Stimulated activated CD4-positive, alpha-beta T cell treated with anti-CD3 and anti-CD28 coated beads, Interleukin-15, amount 100 ng/mL, for 48 hours (primary cell): ENCODE measurements around the gene TRPV5.
"Not testable (repeated sequence)": the region's sequence is repeated elsewhere in the genome, so short reads cannot be mapped to it uniquely, and the experiment has no call there.

ENCODE experiments used
- DNase-seq, 2 donors: peaks; one replicate each; pipeline ENCODE4 v3.0.0-alpha.2; 2020; ENCODE audit warnings: low read depth in 2 of 2

Gene TRPV5

DNA sequence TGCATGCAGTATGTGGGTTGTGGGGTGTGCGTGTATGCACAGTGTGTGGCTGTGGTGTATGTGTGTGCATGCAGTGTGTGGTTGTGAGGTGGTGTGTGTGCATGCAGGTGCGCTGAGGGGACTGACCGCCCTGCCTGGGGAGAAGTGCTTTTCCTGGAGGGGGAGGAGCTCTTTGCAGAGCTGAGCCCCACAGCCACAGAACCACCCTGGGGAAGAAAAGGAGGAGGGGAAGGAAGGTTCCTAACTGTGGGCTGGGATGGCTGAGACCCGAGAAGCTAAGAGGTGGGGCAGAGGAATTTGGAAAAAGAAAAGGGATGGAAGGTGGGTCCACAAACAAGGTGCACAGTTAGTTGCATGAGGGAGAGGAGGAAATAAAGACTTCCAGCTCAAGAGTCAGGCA is at the start of gene TRPV5:
Gene TRPV5 (minus strand): TSS at position 123 of the 400 bp plus-strand sequence. CDS start 287 bp downstream, outside the sequence.
- no peak for DNase-seq

DNA sequence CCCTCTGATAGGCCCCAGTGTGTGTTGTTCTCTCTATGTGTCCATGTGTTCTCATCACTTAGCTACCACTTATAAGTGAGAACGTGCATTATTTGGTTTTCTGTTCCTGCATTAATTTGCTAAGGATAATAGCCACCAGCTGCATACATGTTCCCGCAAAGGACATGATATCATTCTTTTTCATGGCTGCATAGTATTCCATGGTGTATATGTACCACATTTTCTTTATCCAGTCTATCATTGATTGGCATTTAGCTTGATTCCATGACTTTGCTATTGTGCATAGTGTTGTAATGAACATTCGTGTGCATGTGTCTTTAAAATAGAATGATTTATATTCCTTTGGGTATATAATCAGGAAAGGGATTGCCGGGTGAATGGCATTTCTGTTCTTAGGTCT is 44.9 kb upstream of the TRPV5 start:
- DNase-seq: not testable (repeated sequence)

DNA sequence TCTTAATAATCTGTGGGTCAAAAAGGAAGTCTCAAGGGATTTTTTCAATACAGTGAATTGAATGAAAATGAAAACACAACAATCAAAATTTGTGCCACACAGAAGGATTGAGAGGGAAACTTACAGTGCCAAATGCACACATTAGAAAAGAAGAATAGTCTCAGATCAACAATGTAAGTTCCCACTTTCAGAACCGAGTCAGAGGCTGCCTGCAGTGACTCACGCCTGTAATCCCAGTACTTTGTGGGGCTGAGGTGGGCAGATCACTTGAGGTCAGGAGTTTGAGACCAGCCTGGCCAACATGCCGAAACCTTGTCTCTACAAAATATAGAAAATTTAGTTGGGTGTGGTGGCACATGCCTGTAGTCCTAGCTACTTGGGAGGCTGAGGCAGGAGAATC is 41.1 kb upstream of the TRPV5 start:
- no peak for DNase-seq

DNA sequence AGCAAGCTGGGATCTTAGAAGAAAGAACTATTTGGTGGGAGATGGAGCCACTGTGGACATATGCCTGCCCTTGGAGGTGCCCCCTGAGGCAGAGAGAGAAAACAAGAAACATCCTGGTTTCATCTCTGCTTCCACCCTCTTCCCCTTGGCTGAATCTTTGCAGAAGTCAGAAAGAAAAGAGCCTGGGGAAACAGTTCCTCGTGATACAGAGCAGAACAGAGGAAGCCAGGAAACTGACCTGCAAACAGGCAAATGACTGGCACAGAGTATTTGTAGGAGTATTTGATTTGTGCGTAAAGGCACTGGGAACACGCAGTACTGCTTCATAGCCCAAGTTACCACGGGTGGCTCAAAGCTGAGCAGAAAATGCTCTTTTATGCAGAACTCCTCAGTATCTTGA is 35.6 kb upstream of the TRPV5 start:
- no peak for DNase-seq

DNA sequence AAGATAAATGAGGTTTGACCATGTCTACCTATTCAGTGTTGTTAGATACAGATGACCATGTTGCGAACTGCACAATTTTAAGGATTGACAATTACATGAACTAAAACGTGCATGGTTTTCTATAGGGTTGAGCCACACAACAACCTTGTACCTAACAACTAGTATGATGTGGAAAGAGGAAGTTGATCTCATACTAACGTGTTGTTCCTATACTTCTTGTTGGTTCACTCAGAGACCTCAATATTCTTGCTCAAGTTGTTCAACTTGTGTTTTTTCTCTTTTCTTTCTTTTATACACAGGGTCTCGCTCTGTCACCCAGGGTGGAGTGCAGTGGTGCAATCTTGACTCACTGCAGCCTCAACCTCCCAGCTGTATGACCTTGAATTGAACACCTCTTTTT is 34.7 kb upstream of the TRPV5 start:
- DNase-seq: no peak

DNA sequence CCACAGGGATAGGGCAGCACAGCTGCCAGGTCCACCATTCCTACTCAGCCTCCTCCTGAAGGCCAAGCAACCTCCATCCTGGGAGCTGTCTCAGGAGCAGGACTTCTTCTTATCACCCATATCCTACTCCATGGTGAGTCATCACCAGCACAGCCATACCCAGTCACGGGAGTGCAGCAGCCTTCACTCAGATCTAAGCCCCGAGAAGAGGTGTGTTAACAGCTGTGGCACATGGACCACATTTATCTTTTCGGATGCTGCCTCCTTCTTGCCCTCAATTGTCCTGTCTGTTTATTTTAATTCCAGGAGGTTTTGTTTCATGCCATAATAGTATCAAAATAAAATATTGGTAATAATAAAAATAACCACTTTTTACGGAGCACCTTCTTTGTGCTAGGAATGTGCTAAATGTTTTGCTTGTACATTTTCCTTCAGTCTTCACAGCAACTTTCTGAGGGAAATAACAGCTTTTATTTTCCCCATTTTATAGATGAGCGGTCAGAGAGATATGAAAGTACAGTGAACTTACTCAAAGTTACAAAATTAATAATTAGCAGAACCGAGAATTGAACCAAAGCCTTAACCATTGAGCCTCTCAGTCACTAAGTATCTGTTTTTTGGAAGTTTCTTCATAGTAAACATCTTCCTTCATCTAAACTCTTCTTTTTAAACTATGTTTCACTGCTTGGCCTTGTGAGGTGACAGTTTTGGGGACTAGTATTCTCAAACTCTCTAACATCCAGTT is 31.1 kb upstream of the TRPV5 start:
- no peak for DNase-seq

DNA sequence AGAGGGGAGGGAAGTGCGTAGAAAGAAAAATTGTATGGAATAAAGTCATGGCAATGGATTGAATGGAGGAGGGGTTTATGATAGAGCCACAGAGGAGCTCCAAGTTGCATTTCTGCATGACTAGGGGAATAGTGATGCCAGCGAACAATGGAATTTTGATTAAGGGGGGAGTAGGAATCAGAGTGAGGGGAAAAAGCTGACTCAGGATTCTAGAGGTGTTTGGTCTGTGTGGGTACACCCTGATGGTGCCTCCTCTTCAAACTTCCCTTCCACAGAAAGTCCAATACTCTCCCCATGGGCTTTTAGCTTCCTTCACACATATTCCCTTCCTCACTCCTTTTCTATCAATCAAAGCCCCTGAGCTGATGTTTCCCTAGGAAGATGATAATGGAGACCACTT is 30.4 kb upstream of the TRPV5 start:
- no peak for DNase-seq

DNA sequence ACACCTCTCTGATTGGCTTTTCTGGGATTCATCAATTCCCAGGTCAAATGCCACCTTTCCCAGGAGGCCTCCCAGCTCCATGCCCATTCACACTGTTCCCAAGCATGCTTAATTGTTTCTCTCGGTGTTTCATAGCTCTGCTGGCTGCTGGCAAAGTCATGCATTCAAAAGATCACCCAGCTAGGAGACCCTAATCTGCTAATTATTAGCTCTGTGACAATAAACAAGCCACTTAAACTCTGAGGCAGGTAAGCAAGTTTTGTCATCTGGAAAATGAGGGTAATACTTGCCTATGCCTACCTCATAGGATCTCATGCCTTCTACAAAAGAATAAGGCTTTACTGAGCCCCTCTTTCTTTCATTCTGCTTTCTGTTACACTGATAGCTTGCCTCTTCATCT is 29.4 kb upstream of the TRPV5 start:
- DNase-seq: no peak

DNA sequence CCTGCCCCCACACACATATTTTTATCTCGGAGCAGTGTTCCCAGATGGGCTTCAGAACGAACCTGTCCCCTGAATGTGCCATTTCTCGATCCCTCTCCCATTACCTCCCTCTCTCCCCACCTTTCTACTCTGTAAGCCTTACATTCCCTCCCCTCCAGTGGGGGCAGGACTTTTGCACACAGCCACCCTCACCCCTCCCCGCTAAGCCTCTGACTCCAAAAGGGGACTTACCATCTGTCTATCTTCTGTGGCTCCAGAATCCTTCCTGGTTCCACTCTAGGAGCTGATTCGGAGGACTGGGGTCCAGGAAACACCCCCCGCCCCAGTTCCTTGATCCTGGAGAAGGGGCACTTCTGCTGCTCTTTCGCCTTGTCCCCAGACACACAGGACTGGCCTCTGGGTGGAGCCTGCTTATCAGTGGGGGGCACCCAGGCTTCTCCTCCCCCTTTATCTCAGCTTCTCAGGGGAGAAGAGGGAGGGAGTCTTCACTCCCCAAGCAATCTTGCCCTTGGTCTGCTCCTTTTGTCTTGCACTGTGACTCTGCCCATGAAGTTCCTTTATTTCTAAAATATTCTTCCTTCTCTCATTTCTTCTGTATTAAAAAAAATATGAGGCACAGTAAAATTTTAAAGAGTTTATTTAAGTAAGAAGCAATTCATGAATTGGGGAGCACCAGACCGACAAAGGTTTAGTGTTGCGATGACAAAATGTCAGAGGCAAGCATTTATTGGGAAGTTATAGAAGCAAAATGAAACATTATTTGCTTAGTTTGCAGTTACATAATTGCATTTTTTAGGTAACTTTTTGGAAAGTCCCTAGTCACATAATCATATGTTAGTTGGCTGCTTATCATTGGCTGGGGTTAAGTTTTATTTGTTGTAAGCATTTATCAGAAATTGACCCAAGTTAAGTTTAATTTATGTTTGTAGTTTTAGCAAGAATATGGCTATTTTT is 28.7 kb upstream of the TRPV5 start, which contains the start of gene KEL:
Gene KEL (minus strand): TSS at position 391 of the 954 bp plus-strand sequence. CDS start 157 bp downstream, at position 234.
- no peak for DNase-seq

DNA sequence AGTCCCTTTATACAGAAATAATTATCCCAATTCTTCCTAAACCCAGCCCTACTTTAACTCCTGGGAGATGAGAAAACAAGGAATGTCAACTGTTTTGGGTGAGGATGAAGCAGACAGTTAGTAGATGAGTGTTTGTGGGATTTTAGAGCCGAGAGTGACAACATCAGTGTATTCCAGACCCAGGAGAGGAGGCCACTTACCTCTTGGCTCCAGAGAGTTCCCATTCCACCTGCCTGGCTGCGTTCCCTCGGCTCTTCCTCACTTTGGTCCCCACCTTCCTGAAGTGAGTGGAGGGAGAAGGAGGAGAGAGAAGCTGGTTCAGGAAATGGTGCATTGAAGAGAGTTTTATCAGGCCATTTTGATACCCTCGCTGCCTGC is 28.0 kb upstream of the TRPV5 start:
- no peak for DNase-seq

DNA sequence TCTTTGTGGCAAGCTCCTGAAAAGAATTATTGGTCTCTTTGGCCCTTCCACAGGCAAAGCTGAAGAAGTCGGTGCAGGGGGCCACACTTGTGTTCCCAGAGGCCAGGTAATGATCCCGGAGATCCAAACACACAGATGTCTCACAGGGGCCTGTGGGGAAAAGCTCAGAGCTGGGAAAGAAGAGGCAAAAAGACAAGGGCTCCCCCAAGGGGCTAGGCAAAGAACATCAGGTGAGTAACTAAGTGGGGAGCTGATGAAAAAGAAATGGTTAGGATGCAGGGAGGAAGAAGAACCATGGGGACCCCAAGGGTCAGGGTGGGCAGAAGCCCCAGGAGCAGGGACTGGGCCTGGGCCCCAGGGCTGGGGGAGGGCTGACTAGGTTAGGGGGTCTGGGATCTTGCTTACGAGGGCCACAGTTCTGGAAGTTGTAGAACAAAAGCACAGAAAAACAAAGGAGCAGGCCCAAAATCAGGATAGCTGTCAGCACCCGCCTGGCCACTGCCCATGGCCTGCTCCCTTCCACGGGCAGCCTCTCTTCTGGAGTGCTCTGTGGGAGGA is 27.5 kb upstream of the TRPV5 start:
- DNase-seq: no peak

DNA sequence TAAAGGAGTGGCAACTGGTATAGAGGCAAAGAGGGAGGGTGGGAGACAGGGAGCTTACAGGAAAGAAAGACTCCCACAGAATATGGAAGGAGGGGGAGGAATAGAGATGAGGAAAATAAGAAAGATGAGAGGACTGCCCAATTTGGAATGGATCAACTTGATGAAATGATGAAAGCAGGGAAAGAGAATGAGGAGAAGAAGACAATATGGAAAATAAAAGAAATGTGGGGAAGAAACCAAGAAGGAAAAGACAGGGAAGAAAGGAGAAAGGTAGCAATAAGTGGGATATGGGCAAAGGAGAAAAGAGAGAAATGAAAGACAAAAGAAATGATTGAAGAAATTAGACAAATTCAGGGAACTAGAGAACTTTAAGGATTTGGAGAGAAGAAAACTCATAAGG is 25.7 kb upstream of the TRPV5 start:
- no peak for DNase-seq

DNA sequence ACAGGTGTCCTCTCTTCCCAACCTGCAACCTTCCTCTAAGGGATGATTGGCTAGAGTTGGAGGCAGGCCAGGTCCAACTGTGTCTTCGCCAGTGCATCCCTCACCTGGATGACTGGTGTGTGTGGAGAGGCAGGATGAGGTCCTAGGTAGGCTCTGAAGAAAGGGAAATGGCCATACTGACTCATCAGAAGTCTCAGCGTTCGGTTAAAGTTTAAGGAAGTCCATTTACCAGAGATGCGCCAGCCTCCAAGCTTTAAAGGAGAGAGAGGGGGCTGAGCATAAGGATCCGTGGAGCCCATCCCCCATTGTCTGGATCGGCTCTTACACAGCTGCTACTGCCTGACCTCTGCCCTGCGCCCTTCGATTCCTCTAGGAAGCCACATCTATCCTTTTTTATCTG is 24.2 kb upstream of the TRPV5 start:
- no peak for DNase-seq

DNA sequence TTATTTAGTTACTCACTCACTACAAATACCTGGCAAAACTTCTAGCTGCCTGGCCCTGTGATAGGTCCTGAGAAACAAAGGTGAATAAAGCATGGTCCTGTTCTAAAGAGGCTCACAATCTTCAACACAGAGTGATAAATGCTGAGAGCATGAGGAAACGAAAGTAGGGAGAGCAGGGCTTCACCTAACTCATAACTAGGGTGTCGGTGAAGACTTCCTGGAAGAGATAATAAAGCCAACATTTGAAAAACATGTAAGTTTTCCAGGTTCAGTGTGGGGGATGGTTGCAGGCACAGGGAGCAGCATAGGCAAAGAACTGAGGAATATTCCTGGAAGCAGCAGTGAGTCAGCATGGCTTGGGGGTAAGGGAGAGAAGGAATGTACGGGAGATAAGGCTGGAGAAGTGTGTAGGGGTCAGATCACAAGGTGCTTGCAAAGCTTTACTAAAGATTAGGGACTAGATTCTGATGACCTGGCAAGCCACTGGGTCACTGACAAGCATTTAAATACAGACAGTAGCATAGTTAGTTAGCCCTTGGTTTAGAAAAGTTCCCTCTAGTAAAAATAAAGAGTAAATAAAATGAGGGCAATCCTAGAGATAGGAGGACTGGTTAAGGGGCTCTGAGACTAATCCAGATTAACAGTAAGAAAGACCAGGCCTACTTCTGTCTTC is 23.5 kb upstream of the TRPV5 start:
- no peak for DNase-seq

DNA sequence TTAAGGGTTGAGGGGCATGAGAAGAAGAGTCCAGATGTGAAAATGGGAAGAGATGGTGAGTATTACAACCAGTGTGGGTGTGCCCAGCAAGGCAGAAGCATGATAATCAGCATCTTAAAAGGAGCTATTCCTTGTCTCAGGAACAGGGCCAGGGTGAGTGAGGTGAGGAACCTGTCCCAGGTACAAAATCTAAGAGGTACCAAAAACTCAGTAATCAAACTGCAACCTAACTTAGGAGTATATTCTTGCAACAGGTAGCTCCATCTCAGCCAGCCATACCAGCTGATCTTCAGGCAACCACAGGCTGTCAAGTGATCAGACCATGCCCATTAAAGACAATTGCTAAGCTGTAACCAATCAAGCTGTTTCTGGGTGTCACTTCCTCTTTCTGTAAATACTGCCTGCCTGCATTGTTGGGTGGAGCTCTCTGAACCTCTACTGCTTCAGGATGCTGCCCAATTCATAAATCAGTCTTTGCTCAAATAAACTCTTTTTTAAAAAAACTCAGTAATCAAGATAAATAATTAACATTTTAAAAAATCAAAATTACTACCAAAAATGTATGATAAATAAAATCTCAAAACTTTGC is 21.2 kb upstream of the TRPV5 start:
- no peak for DNase-seq

DNA sequence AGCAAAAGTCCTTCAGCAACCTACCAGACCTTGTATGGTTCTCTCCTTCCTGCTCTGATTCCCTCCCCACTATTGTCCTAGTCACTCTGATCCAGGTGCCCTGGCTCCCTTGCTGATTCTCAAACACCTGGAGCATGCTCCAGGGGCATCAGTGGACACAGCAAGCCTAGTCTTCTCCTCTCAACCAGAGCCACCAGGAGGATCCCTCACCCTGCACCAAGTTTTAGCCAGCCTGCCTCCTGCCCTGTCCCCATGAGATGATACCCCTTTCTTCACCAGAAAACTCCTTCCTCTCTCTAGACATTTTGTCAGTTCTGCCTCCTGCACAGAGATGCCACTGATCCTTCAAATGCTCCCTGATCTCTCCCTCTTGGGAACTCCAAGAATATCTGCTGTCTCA is 16.7 kb upstream of the TRPV5 start:
- DNase-seq: no peak

DNA sequence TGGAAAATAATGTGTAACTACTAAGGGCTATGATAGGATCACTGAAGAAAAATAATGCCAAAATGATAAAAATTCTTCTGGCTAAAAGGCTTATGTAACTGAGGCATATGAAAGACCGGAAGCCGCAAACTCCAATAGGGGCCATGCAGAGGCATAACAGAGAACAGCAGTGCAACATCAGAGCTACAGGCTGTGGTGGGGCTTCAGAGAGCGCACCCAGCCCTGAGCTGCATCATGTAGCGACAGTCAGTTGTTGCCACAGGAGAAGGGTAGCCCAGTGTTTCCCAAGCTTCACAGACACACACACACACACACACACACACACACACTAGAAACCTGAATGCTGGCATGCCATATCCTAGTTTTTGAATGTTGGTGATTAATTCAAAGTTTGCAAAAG is 15.1 kb upstream of the TRPV5 start:
- no peak for DNase-seq

DNA sequence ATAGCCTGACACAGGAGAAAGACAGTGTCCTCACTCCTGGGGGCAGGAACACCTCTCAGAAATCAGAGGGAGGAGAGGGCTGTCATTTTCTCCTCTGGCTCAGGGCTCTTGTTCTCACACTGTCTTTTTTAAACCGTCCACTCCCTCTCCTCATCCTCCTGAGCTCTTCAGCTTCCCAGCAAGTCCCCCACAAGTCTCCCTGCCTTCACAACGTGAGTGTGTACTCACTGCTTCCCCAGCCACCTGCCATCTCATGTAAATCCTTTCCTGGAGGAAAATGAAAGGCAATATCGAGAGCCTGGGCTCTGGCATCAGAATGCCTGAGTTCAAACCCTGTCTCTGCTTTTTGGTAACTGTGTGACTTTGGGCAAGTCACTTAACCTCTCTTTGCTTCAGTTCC is 11.5 kb upstream of the TRPV5 start:
- no peak for DNase-seq

DNA sequence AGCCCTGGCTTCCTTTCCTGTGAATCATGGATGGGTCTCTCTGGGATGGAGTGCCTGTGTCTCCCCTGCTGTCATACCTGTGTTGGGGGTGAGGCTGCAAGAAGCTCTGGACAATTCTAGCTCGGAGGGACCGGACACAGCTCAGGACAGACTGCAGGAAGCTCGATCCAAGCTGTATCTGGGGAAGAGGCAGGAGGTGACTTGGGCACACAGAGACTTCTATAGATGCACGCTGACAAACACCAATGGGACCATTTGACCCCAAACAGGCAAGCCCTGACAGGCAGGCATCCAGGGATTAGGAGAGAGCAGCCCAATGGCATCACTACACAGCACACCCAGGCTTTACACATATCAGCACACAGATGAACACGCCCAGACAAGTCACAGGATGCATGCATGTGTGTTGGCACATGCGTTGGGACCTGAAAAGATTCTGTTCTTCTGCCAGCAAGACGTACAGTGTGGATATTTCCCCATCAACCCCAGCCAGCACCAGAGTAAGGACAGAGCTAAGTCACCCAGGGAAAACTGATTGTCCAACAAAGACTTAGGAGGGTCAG is 10.2 kb upstream of the TRPV5 start:
- DNase-seq: no peak

DNA sequence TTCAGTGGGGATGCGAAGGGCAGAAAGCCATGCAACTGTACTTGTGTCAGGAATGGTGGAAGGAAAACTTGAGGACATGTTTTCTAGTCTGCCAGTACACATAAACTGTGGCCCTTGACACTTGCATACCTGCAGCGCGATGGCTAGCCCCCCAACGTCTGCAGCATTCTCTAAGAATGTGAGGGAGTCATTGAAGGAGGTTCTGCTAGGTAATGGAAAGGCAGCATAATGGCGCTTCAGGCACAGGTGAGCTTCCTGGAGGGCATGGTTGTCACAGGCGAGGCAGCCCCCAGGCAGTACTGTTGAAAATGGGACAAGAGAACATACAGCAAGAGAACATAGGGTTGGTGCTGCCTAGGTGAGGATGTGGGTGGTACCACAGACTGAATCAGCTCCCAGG is 9.2 kb upstream of the TRPV5 start:
- DNase-seq: no peak

DNA sequence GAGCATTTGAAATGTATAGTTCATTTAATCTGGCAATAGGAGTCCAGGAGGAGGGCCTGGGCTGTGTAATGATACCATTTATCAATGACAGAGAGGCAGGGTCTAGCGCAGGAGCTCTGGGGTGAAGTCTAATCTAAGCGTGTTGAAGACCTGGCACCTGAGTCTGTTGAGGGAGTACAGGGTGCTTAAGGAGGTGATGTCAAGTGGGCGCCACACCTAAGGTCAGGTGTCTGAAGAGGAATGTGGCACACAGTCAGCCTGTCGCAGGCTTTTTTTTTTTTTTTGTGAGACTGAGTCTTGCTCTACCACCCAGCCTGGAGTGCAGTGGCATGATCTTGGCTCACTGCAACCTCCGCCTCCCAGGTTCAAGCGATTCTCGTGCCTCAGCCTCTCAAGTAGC is 8.0 kb upstream of the TRPV5 start:
- DNase-seq: no peak
